Anterior cingulate cortex (tissue), 58 donors: Measurements from ENCODE around the gene PGS1.
"Not testable (repeated sequence)": the region's sequence is repeated elsewhere in the genome, so short reads cannot be mapped to it uniquely, and the experiment has no call there.

Experiments used
- DNase-seq, 58 donors: peaks; one replicate each; lab custom pipeline; 2025; lab: John Stamatoyannopoulos, UW

PGS1 gene

DNA sequence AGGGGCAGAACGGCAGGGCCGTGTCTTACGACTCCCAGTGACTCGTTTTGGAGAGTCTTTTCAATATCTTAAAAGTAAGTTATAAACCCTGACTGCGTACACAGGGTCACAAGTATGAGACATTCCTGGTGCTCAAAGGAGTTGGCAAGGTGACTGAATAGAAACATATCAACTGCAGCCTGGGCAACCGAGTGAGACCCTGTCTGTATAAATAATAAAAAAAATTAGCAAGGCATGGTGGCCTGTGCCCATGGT is 83.3 kb downstream of the PGS1 start:
- no peak for DNase-seq

DNA sequence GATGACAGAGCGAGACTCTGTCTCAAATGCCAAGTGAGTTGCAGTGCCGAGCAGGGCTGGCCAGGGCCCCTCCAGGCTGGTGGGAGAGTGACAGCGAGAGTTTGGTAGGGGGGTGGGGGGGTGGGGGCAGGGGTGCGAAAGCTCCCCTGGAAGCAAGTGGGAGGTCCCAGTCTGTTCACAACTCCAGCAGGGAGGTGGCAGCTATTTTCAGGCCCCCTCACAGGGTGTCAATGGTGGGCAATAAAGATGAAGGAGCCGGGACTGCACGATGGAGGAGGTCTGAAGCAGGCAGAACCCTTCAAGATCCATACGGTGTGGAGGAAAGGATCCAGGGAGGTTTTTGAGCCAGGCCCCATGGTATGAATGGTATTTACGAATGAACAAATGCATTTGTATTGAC is 83.7 kb downstream of the PGS1 start:
- no peak for DNase-seq

DNA sequence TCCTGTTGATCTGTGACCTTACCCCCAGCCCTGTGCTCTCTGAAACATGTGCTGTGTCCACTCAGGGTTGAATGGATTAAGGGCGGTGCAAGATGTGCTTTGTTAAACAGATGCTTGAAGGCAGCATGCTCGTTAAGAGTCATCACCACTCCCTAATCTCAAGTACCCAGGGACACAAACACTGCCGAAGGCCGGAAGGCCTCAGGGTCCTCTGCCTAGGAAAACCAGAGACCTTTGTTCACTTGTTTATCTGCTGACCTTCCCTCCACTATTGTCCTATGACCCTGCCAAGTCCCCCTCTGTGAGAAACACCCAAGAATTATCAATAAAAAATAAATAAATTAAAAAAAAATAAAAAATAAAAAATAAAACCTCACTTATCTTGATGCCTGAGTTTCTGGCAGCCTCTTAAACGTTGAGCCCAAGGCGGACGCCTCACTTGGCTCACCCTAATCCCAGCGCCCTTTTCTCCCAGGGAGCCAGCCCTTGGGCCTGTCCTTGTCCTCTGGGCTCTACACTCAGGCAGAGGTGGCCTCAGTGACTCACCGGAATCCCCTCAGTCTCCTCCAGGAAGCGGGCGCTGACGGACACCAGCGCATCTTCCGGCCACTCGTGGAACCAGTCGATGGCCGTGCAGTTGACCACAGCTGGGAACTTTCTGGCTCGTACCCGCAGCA is 87.8 kb downstream of the PGS1 start:
- not testable (repeated sequence) for DNase-seq

DNA sequence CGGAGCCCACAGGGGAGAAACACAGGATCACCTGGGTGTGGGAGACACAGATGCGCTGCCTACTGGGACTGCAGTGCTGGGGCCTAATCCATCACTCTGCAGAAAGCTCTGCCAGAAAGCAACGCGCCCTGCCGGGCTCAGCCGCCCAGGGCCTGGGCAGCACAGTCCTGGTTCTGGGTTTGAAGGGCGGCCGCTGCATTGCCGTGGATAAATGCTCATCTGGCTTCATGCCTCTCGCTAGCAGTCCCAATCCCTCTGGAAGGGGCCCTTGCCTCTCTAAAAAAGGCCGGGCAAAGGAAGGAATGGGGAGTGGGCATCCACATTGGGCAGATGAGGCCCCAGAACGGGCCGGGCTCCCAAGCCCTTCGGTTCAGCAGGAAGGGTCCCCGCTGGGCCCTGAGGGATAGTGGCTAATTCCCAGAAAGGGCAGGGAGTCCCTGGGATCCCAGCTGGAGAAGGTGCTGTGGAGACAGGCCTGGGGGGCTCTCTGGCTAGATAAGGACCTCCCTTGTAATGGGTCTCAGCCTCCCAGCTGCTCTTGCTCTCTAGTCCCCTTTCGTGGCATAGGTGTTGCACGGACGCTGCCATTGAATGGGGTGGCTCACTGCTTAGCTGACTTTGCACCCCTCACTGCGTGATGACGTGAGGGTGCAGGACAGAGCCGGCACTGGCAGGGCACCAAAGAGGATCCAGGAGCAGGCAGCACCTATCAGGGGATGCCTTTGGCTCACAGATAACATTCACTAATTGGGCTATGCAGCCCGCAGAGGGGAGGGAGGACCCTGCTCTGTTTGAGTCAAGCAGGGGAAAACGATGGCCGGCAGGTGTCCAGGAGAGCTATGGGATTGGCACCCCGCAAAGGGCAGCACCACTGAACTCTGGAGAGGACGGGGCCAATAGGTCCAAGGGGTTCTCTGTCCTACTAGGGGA is 88.6 kb downstream of the PGS1 start:
- no peak for DNase-seq

DNA sequence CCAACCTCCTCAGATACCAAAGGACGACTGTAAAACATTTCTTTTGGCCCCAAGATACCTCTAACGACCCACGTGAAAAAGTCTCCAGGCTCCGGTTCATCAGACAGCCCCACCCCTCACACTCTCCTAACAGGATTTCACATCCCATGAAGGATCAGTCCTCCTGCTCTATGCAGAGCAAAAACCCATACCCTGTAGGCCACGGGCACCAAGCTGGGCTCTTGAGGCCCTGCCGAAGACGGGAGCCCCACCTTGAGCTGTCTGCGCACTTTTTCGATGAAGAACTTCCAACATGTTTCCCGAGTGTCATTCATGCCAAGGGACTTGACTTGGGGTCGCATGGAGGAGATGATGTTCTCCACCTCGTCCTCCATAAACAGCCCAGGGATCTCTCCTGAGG is 89.9 kb downstream of the PGS1 start:
- no peak for DNase-seq

DNA sequence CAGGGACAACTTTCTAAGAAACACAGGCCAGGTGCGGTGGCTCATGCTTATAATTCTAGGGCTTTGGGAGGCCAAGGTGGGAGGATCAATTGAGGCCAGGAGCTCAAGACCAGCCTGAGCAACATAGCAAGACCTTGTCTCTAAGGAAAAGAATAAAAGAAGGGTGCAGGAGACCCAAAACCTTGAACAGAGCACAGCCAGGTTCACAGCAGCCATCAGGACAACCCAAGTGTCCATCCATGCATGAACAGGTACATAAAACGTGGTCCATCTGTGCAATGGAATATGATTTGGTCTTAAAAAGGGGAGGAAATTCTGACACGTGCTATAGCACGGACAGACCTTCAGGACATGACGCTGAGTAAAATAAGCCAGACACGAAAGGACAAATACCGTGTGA is 91.0 kb downstream of the PGS1 start:
- DNase-seq, result no peak

DNA sequence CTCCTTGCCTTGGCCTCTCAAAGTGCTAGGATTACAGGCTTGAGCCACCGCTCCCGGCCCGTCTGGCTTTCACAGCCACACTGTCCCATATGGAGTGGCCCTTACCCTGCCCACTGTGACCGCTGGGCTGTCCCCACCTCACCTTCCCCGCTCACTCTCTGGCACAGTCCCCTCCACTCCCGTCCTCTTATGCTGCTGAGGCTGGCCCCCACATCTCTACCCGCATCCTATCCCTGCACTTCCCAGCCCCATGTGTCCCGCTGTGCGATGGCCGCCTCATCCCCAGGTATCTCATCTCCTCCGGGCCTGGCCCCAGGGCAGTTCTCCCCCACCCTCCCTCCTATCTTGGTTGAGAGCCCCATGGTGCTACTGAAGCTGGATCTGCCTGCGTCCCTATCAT is 93.2 kb downstream of the PGS1 start:
- DNase-seq, result no peak

DNA sequence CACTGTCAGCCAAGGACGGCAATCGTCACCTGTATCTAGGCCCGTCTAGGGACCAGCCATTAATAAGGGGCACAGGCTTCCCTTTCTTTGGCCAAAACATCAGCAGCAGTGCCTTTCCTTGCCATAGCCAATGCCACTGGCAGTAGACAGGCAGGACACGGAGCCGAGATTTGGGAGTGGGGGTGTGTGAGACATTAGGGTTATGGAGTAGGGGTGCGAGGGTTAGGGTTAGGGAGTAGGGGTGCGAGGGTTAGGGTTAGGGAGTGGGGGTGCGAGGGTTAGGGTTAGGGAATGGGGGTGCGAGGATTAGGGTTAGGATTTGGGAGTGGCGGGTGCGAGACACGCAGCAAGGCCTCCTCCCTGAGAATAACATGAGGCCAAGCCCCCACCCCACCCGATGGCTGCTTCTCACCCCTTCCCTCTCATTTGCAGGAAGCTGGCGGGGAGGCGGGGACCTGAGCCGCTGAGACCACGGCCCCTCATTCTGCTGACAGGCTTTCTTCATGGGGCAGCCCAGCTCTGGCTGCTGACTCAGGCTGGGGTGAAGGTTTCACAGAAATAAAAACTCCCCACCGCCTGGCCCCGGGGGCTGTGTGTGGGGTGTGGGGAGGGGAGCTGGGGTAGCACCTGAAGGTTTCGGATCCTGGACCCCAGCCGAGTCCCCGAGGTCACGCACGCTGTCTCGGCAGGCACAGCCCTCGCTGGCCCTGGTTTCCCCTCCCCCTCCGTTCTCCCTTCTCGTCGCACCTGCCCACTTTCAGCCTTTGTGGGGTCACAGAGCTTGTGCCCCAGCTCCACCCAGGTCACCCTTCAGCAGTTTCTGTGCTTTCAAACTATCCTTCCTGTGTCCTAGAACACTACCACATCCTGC is 93.8 kb downstream of the PGS1 start:
- no peak for DNase-seq

DNA sequence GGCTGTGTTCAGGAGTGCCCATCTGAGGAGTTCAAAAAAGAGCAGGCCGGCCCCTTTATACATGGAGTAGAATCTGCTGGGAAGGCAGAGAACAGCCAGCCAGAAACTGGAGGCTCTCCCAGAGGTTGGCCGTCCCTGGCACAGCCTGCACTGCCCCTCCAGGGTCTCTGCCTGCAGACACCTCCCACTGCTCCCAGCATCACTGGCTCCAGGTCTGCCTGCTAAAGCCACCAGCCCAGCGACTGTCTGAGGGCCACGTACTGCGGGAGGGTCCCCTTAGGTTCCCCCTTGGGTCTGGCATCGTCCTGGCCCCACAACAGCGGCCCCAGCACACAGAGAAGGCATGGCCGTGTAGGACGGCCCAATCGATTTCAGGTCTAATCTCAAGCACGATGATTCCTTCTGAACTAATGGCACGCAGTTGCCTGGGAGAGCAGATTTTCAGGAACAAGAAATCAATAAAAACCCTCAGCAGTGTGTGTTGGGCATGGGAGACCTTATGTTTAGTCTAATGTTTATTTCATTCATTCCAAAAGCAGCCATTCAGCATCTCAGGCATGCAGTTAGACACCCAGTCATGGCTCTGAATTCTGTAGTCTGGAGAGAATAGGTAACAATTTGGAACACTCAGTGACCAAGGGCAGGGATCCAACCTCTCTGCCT is 95.6 kb downstream of the PGS1 start:
- no peak for DNase-seq
